HEK293T (cell line): ENCODE results near the gene AP1G2.

Experiments used
- BHLHE40 ChIP-seq: fragments of 450-650 bp; IDR thresholded peaks from 2 replicates; pipeline ENCODE4 v1.6.1; 2016; ENCODE audit warnings: mild to moderate bottlenecking, moderate library complexity, borderline replicate concordance
- CTBP1 ChIP-seq: fragments of 450-650 bp; IDR thresholded peaks from 2 replicates; pipeline ENCODE4 v1.6.1; 2016; ENCODE audit warnings: borderline replicate concordance
- SP1 ChIP-seq: fragments of 450-650 bp; IDR thresholded peaks from 2 replicates; pipeline ENCODE4 v1.6.1; 2017
- SUZ12 ChIP-seq: fragments of 450-650 bp; IDR thresholded peaks from 2 replicates; pipeline ENCODE4 v1.6.1; 2016; ENCODE audit warnings: mild to moderate bottlenecking
- TARDBP ChIP-seq: fragments of 450-650 bp; IDR thresholded peaks from 2 replicates; pipeline ENCODE4 v1.6.1; 2016
- ZNF384 ChIP-seq: fragments of 450-650 bp; IDR thresholded peaks from 2 replicates; pipeline ENCODE4 v1.6.1; 2016

GRCh38 chr14:23572836-23573235, 5.2 kb upstream of the AP1G2 start:
- TF ChIP-seq SP1 (no peak), BHLHE40 (no peak), ZNF384 (no peak), SUZ12 (no peak), TARDBP (no peak), CTBP1 (no peak)
